H1 (cell line): ENCODE results near the gene ZHX3. TPM values are rescaled to one million over a fixed set of nuclear protein-coding genes. Genes with fewer than 3 reads are reported as not detected.

Experiments used
- CTCF ChIA-PET: fragments of 300-600 bp; sonication (Branson Sonifier 250); formaldehyde crosslinking; loops from one replicate; lab custom pipeline; 2021; ENCODE audit not compliant: partially characterized antibody; lab: Charles Lee
- POLR2A ChIA-PET: fragments of 300-600 bp; sonication (Branson Sonifier 250); formaldehyde crosslinking; loops from one replicate; lab custom pipeline; 2021; ENCODE audit warnings: inconsistent platforms; ENCODE audit not compliant: partially characterized antibody; lab: Charles Lee
- DNase-seq, 2 experiments: peaks; one replicate each; pipeline versions ENCODE4 v3.0.0 to v3.0.0-alpha.2; 2010 to 2022; ENCODE audit warnings: low spot score in 2 of 2, low read depth in 1 of 2, mixed read lengths in 1 of 2
- FAIRE-seq: peaks from 2 replicates; lab custom pipeline; 2011; peaks lifted over from hg19 to GRCh38; lab: Jason Lieb, UNC
- H2AFZ ChIP-seq: 2 replicates; pipeline ENCODE4 v1.8.1; 2012; ENCODE audit warnings: low read length, inconsistent platforms
- H2AK5ac ChIP-seq: 2 replicates; pipeline ENCODE4 v1.6.1; 2013; ENCODE audit warnings: low read depth, low read length
- H2BK120ac ChIP-seq: replicated peaks from 2 replicates; pipeline ENCODE3; 2013; ENCODE audit warnings: low read depth, low read length, inconsistent platforms
- H2BK12ac ChIP-seq: 2 replicates; pipeline ENCODE4 v1.6.1; 2013; ENCODE audit warnings: low read depth, low read length
- H2BK15ac ChIP-seq: 2 replicates; pipeline ENCODE4 v1.6.1; 2013; ENCODE audit warnings: low read length
- H2BK20ac ChIP-seq: 2 replicates; pipeline ENCODE4 v1.6.1; 2013; ENCODE audit warnings: low read length
- H2BK5ac ChIP-seq: 2 replicates; pipeline ENCODE4 v1.6.1; 2013; ENCODE audit warnings: low read depth, low read length
- H3K14ac ChIP-seq: 2 replicates; pipeline ENCODE4 v1.6.1; 2013; ENCODE audit warnings: inconsistent platforms; ENCODE audit not compliant: insufficient read length
- H3K18ac ChIP-seq: 2 replicates; pipeline ENCODE4 v1.6.1; 2013; ENCODE audit warnings: low read length; ENCODE audit errors: extremely low read depth
- H3K23ac ChIP-seq: 2 replicates; pipeline ENCODE4 v1.6.1; 2013; ENCODE audit warnings: inconsistent platforms; ENCODE audit not compliant: insufficient read length
- H3K23me2 ChIP-seq: 2 replicates; pipeline ENCODE4 v1.6.1; 2013; ENCODE audit warnings: low read depth, low read length
- H3K27ac ChIP-seq: 2 replicates; pipeline ENCODE4 v1.6.1; 2011; ENCODE audit warnings: low read depth, low read length, inconsistent platforms
- H3K27me3 ChIP-seq, 4 experiments: replicated peaks in 1 of 4; 1 replicate in 1 of 4; 2 replicates in 3 of 4; pipeline versions ENCODE4 v1.6.1 to v1.8.1; 2011 to 2013; ENCODE audit warnings: low read length in 3 of 4, mild to moderate bottlenecking in 3 of 4, inconsistent platforms in 2 of 4, mixed read lengths in 2 of 4, moderate library complexity in 1 of 4; ENCODE audit not compliant: control insufficient read depth in 3 of 4, insufficient read depth in 3 of 4; ENCODE audit errors: extremely low read depth in 1 of 4
- H3K36me3 ChIP-seq, 4 experiments: 2 replicates each; pipeline versions ENCODE4 v1.6.1 to v1.8.1; 2011 to 2013; ENCODE audit warnings: mild to moderate bottlenecking in 4 of 4, low read length in 3 of 4, moderate library complexity in 2 of 4, control low read depth in 1 of 4, inconsistent platforms in 1 of 4; ENCODE audit not compliant: insufficient read depth in 4 of 4, control insufficient read depth in 2 of 4
- H3K4ac ChIP-seq: replicated peaks from 2 replicates; pipeline ENCODE3; 2013; ENCODE audit warnings: low read length, low read depth, mixed read lengths, inconsistent platforms; ENCODE audit not compliant: insufficient read length
- H3K4me1 ChIP-seq, 4 experiments: replicated peaks in 1 of 4; 1 replicate in 1 of 4; 2 replicates in 3 of 4; pipeline versions ENCODE4 v1.6.1 to v1.8.1; 2011 to 2013; ENCODE audit warnings: low read length in 3 of 4, inconsistent platforms in 2 of 4, mixed read lengths in 1 of 4; ENCODE audit not compliant: insufficient read depth in 4 of 4, control insufficient read depth in 3 of 4
- H3K4me2 ChIP-seq, 2 experiments: 2 replicates each; pipeline versions ENCODE4 v1.6.1 to v1.8.1; 2011 to 2013; ENCODE audit warnings: low read depth in 2 of 2, low read length in 2 of 2, control low read depth in 1 of 2, inconsistent platforms in 1 of 2, mild to moderate bottlenecking in 1 of 2; ENCODE audit not compliant: insufficient read depth in 1 of 2
- H3K4me3 ChIP-seq, 4 experiments: fragments of 200-600, 300-600 bp in 1 of 4; sonication (generic), shearing (Covaris generic), sonication (Bioruptor Twin) in 1 of 4; 2 replicates each; pipeline versions ENCODE4 v1.5.1 to v1.8.1; 2011 to 2016; ENCODE audit warnings: low read length in 4 of 4, low read depth in 3 of 4, control low read depth in 2 of 4, inconsistent platforms in 2 of 4, mild to moderate bottlenecking in 2 of 4, mixed read lengths in 1 of 4, moderate library complexity in 1 of 4; ENCODE audit not compliant: insufficient read depth in 2 of 4; ENCODE audit errors: extremely low read depth in 1 of 4
- H3K56ac ChIP-seq: replicated peaks from 2 replicates; pipeline ENCODE3; 2013; ENCODE audit warnings: low read depth, mild to moderate bottlenecking, mixed read lengths, low read length, inconsistent platforms; ENCODE audit not compliant: insufficient read length
- H3K79me1 ChIP-seq: 2 replicates; pipeline ENCODE4 v1.6.1; 2013; ENCODE audit warnings: low read depth, low read length, control low read depth
- H3K79me2 ChIP-seq, 2 experiments: 2 replicates each; pipeline versions ENCODE4 v1.6.1 to v1.8.1; 2012 to 2013; ENCODE audit warnings: low read length in 2 of 2, mild to moderate bottlenecking in 2 of 2, inconsistent platforms in 1 of 2; ENCODE audit not compliant: insufficient read depth in 2 of 2, control insufficient read depth in 1 of 2
- H3K9ac ChIP-seq, 4 experiments: replicated peaks in 1 of 4; 1 replicate in 1 of 4; 2 replicates in 3 of 4; pipeline versions ENCODE4 v1.6.1 to v1.8.1; 2011 to 2013; ENCODE audit warnings: low read depth in 3 of 4, low read length in 3 of 4, control low read depth in 2 of 4, mild to moderate bottlenecking in 2 of 4, moderate library complexity in 2 of 4, inconsistent platforms in 1 of 4; ENCODE audit errors: extremely low read depth in 1 of 4
- H3K9me3 ChIP-seq, 2 experiments: 2 replicates each; pipeline versions ENCODE4 v1.6.1 to v1.8.1; 2012 to 2013; ENCODE audit warnings: mild to moderate bottlenecking in 2 of 2, moderate library complexity in 2 of 2, control low read depth in 1 of 2, inconsistent platforms in 1 of 2, low read depth in 1 of 2, low read length in 1 of 2, mixed read lengths in 1 of 2; ENCODE audit not compliant: insufficient read depth in 2 of 2
- H4K20me1 ChIP-seq, 2 experiments: replicated peaks in 1 of 2; 2 replicates each; pipeline versions ENCODE3 to v1.8.1; 2011 to 2013; ENCODE audit warnings: inconsistent platforms in 2 of 2, low read length in 2 of 2, mild to moderate bottlenecking in 1 of 2; ENCODE audit not compliant: insufficient read depth in 2 of 2, control insufficient read depth in 1 of 2
- H4K5ac ChIP-seq: 2 replicates; pipeline ENCODE4 v1.6.1; 2013; ENCODE audit warnings: low read length, low read depth, mixed read lengths, inconsistent platforms; ENCODE audit not compliant: insufficient read length
- H4K8ac ChIP-seq: 2 replicates; pipeline ENCODE4 v1.8.0; 2013; ENCODE audit warnings: mild to moderate bottlenecking, moderate library complexity, low read length, inconsistent platforms; ENCODE audit not compliant: insufficient read depth; ENCODE audit errors: extremely low read depth
- H4K91ac ChIP-seq: replicated peaks from 2 replicates; pipeline ENCODE3; 2013; ENCODE audit warnings: low read length, mixed read lengths, inconsistent platforms; ENCODE audit not compliant: insufficient read length
- MAX ChIP-seq: IDR thresholded peaks from 2 replicates; pipeline ENCODE4 v1.6.1; 2012; ENCODE audit warnings: inconsistent platforms
- RAD21 ChIP-seq, 2 experiments: IDR thresholded peaks in 1 of 2; conservative IDR thresholded peaks in 1 of 2; 2 replicates each; pipeline ENCODE4 v1.6.1; 2011; ENCODE audit warnings: low read depth in 2 of 2, low read length in 2 of 2, improper control_type of control experiment in 1 of 2, inconsistent platforms in 1 of 2, mild to moderate bottlenecking in 1 of 2, moderate library complexity in 1 of 2
- WGBS, 2 experiments: shearing (Covaris generic) in 1 of 2; methylation state at CpG; one replicate each; pipeline versions ENCODE4 v1.1.6 to v1.1.7; 2013 to 2015; ENCODE audit warnings: low lambda C conversion rate in 2 of 2, mixed read lengths in 2 of 2, inconsistent platforms in 1 of 2, low coverage in 1 of 2, missing lambda C conversion rate in 1 of 2; ENCODE audit not compliant: insufficient replicate concordance in 2 of 2, insufficient coverage in 1 of 2, insufficient read length in 1 of 2; ENCODE audit errors: extremely low coverage in 1 of 2, missing lambda C conversion rate in 1 of 2; 5-methylcytosine and 5-hydroxymethylcytosine counted together
- polyA plus RNA-seq, 7 experiments: library from polyadenylated mRNA; depleted of rRNA in 3 of 7; stranded (reverse) in 5 of 7; unstranded in 2 of 7; fragments of >200 nt in 5 of 7; fragments of 200-250 nt in 2 of 7; gene quantifications; 1 replicate in 5 of 7; 2 replicates in 1 of 7; 4 replicates in 1 of 7; pipeline versions ENCODE4 v1.2.1 to v1.2.3, GENCODE V29; 2011 to 2013; ENCODE audit warnings: missing spikeins in 2 of 7, mixed read lengths in 2 of 7
- total RNA-seq: library from RNA; stranded (reverse); fragmentation: NEBNext Ultra II Directional; extraction: Animal tissue kit (Norgen Biotek cat#: 25700); gene quantifications from 2 replicates; pipeline ENCODE4 v1.2.1, GENCODE V29; 2021

The ZHX3 gene
- total and polyA plus RNA-seq, 2 of the 8 experiments (the other 6 are each of a cell fraction or from before 2014, with no cell fraction given) = 1.00 to 7.8 TPM

GRCh38 chr20:41141153-41141815 lies 176.2 kb downstream of the ZHX3 start:
- peak overlapping the region; percentile 83 for H2BK5ac ChIP-seq
- no peak overlapping the region for H2AK5ac ChIP-seq
- TF ChIP-seq MAX (0 out of 2 replicates have a peak, but pooled peaks have one; percentile 16), RAD21 (IDR thresholded peaks at IDR 0.05 in 1 of 2, conservative IDR thresholded peaks at IDR 0.05 in 1 of 2; ENCODE audit: low read depth in 2 of 2, low read length in 2 of 2) (no peak)
- H3K23me2 ChIP-seq = peaks cover 13% of the 10 kb centered on the region; the same call in 1 of the 2 replicates
- POLR2A ChIA-PET = interaction anchor here (0.9 to 3.1 kb wide), 5 partner anchors 9 to 176 kb away, joined by 3 to 14 read pairs (median 4); partner anchors contain the start of gene ZHX3
- no peak overlapping the region for H3K27ac ChIP-seq
- H3K79me1 ChIP-seq = peaks cover 31% of the 10 kb centered on the region
- 0 out of 2 replicates have a peak overlapping the region, but pooled peaks have one; percentile 68 for H2BK12ac ChIP-seq
- 87% methylated on average over 8 of the region's 8 CpGs; no CpG with 5 or more reads in 1 of the 2 experiments for WGBS, 2 experiments
- CTCF ChIA-PET = interaction anchor here (0.6 to 2.9 kb wide), 8 partner anchors 11 to 178 kb away, joined by 3 to 12 read pairs (median 4); no protein-coding TSS in a partner anchor
- H3K4me2 ChIP-seq = peak overlapping the region in 1 of 2 experiments; percentile 97; a peak in 1 of 4 replicates
- no peak overlapping the region for H2BK120ac ChIP-seq
- H2BK15ac ChIP-seq = no peak overlapping the region
- H3K79me2 ChIP-seq = peaks cover 81 to 84% of the 10 kb centered on the region in 2 experiments
- H3K18ac ChIP-seq = no peak overlapping the region
- no peak overlapping the region for H2BK20ac ChIP-seq
- H3K9ac ChIP-seq = no peak overlapping the region; a peak in 1 of 7 replicates
- no peak overlapping the region for H3K56ac ChIP-seq
- H3K4me1 ChIP-seq = peaks cover 17 to 41% (median 28%) of the 10 kb centered on the region in 4 experiments
- no peak overlapping the region for H3K4me3 ChIP-seq
- no peak overlapping the region for H4K91ac ChIP-seq
- H3K27me3 ChIP-seq = peaks cover 0 to 1% (median 0%) of the 10 kb centered on the region in 4 experiments; a peak in 2 of 7 replicates
- H3K9me3 ChIP-seq = no peaks in the 10 kb centered on the region
- DNase-seq = no peak
- no peak overlapping the region for H3K23ac ChIP-seq
- no peak overlapping the region for H3K14ac ChIP-seq
- H3K4ac ChIP-seq = no peak overlapping the region
- FAIRE-seq = no peak
- no peak overlapping the region for H4K8ac ChIP-seq
- H4K5ac ChIP-seq = no peak overlapping the region
- H3K36me3 ChIP-seq = peaks cover 0 to 4% (median 0%) of the 10 kb centered on the region in 4 experiments; a peak in 1 of 8 replicates
- H2AFZ ChIP-seq = no peak overlapping the region
- peaks cover 33 to 61% of the 10 kb centered on the region in 2 experiments for H4K20me1 ChIP-seq
